ENCODE measurements around the gene AGA. TPM values are rescaled to one million over a fixed set of nuclear protein-coding genes. Genes with fewer than 3 reads are reported as not detected.

The AGA gene
- 26.1 and 28.3 TPM in 2 replicates for total RNA-seq
- long read RNA-seq, transcript AGA-201 (9 exons, 2,107 nt) = major isoform, 203 of 230 reads
- long read RNA-seq, partial matches to known transcripts = 6 of 230 reads
- long read RNA-seq, other reads (novel, unspliced or antisense) = 21 of 230 reads

DNA sequence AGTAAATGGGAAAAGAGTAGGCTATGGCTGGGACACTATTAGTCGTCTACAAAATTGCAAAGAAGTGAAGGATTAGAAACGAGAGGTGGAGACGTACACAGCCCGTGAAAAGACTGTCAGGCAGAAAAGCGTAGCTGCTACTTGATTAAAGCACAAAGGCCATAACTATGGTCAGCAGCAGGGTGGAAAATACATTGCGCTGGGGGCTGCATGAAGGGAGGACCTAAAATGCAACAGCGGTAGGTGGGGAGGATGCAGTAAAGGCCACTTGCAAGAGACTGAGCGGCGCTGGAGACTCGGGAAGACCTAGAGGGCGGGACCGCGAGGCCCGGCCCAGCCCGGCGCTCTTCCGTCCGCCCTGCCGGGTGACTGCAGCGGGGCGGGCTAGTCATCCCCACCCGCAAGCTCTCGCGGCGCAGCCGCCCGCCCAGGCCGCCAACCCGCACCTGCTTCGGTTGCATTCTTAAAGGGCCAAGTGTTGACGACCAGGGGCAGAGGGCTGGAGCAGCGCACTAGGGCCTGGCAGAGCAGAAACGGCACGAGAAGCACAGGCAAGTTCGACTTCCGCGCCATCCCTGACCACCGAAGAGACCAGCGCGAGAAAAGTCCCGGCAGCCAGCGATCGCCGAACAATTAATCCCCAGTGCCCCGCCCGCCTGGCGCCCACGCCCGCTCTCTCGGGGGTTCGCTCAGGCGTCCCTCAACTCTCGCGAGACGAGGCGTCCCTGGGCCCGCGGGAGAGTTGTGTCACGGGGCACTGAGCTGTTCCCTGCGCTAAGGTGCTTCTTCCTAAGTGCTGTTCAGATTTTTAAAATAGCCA lies at the start of gene AGA:
AGA (minus strand) TSS at position 635 of the 820 bp plus-strand sequence; CDS start at position 573, 62 bp downstream.
- peaks cover 22% of the 10 kb centered on the region for H3K4me1 Mint-ChIP-seq (ENCODE audit: unreplicated experiment)
- TF ChIP-seq, protein P1, sequence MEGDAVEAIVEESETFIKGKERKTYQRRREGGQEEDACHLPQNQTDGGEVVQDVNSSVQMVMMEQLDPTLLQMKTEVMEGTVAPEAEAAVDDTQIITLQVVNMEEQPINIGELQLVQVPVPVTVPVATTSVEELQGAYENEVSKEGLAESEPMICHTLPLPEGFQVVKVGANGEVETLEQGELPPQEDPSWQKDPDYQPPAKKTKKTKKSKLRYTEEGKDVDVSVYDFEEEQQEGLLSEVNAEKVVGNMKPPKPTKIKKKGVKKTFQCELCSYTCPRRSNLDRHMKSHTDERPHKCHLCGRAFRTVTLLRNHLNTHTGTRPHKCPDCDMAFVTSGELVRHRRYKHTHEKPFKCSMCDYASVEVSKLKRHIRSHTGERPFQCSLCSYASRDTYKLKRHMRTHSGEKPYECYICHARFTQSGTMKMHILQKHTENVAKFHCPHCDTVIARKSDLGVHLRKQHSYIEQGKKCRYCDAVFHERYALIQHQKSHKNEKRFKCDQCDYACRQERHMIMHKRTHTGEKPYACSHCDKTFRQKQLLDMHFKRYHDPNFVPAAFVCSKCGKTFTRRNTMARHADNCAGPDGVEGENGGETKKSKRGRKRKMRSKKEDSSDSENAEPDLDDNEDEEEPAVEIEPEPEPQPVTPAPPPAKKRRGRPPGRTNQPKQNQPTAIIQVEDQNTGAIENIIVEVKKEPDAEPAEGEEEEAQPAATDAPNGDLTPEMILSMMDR (IDR thresholded peaks at IDR 0.05) = no peak
- peak within 1 kb of the TSS; percentile 87 for H3K4me3 Mint-ChIP-seq (ENCODE audit: unreplicated experiment)
- H3K36me3 Mint-ChIP-seq (ENCODE audit: unreplicated experiment) = peaks cover 12% of the 10 kb centered on the region
- H3K9me3 Mint-ChIP-seq (ENCODE audit: unreplicated experiment) = no peaks in the 10 kb centered on the region
- DNase-seq (ENCODE audit: extremely low spot score, unreplicated experiment) = peak; percentile 98
- H3K27me3 Mint-ChIP-seq (ENCODE audit: unreplicated experiment) = no peaks in the 10 kb centered on the region
- peak within 1 kb of the TSS; percentile 94 for H3K27ac Mint-ChIP-seq (ENCODE audit: unreplicated experiment)

DNA sequence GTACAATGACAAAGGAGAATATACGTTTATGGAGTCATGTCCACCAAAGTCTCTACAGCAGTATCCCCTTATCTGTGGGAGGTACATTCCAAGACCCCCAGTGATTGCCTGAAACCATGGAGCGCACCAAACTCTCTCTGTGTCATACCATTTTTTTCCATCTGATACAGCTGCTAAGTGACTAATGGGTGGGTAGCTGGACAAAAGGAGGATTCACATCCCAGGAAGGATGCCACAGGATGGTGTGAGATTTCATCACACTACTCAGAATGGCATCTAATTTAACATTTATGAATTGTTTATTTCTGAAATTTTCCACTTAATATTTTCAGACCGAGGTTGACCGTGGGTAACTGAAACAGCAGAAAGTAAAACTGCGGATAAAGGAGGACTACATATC lies 49.8 kb upstream of the AGA start:
- Mint-ChIP-seq H3K27me3 (ENCODE audit: unreplicated experiment) (no peaks in the 10 kb centered on the region), H3K27ac (ENCODE audit: unreplicated experiment) (no peak overlapping the region), H3K36me3 (ENCODE audit: unreplicated experiment) (no peaks in the 10 kb centered on the region), H3K4me3 (ENCODE audit: unreplicated experiment) (no peak overlapping the region), H3K4me1 (ENCODE audit: unreplicated experiment) (no peaks in the 10 kb centered on the region), H3K9me3 (ENCODE audit: unreplicated experiment) (no peaks in the 10 kb centered on the region)
- DNase-seq (ENCODE audit: extremely low spot score, unreplicated experiment) = no peak
- TF ChIP-seq, protein P1 (IDR thresholded peaks at IDR 0.05) = no peak

DNA sequence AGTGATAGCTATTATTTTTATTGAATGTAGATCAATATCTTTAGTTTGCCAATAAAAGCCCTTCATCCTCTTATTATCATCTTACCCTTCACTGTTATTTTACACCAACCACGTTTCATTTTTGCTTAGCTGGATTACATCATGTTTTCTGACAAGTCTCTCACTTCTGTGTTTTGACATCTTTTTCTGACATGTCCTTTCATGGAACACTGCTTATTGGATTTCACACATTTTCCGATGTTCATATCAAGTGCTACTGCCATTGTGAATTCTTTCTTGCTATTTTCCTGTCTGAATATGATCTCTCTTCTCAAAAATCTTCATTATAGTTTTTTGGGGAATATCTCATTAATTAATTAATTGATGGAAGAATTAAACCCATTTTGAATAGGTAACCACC lies 48.5 kb upstream of the AGA start:
- Mint-ChIP-seq H3K4me1 (ENCODE audit: unreplicated experiment) (no peaks in the 10 kb centered on the region), H3K27me3 (ENCODE audit: unreplicated experiment) (no peaks in the 10 kb centered on the region), H3K27ac (ENCODE audit: unreplicated experiment) (no peak overlapping the region), H3K9me3 (ENCODE audit: unreplicated experiment) (no peaks in the 10 kb centered on the region), H3K36me3 (ENCODE audit: unreplicated experiment) (no peaks in the 10 kb centered on the region), H3K4me3 (ENCODE audit: unreplicated experiment) (no peak overlapping the region)
- no peak for DNase-seq (ENCODE audit: extremely low spot score, unreplicated experiment)
- TF ChIP-seq, protein P1 (IDR thresholded peaks at IDR 0.05) = no peak

DNA sequence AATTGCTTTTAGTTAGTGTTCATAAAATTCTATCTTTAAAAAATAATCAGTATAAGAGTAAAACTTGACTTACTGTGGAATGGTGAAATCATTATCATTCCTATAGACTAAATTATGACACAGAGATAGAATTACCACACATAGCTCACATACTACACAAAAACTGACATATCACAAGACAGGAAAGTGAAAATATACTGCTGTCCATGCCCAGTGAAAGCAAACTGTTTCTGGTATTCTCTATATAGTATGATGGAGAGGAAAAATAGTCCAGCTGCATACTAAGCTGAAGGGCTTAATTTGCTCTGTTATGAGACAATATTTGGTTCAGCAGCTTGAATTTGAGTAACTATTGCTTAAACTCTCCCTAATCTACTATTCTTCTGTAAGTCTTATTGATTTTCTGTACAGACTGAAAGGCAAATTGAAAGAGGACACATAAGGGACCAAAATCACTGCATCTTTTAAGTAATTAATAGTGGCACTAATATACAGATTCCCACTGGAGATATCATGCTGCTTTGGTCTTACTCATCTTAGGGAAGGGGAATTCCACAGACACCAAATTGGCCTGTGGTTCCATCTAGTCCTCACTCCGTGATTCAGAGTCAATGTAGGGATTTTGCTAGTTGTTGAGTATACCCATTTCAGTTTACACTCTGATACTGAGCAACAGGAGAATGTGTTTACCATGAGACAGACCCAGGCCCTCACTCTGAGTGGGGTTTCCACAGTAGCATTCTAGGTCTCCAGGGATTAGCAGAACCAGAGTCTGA lies 47.4 kb upstream of the AGA start:
- TF ChIP-seq, protein P1 (IDR thresholded peaks at IDR 0.05) = no peak
- DNase-seq (ENCODE audit: extremely low spot score, unreplicated experiment) = no peak
- H3K4me3 Mint-ChIP-seq (ENCODE audit: unreplicated experiment) = no peak overlapping the region
- peaks cover 3% of the 10 kb centered on the region for H3K4me1 Mint-ChIP-seq (ENCODE audit: unreplicated experiment)
- no peaks in the 10 kb centered on the region for H3K9me3 Mint-ChIP-seq (ENCODE audit: unreplicated experiment)
- no peak overlapping the region for H3K27ac Mint-ChIP-seq (ENCODE audit: unreplicated experiment)
- H3K27me3 Mint-ChIP-seq (ENCODE audit: unreplicated experiment) = no peaks in the 10 kb centered on the region
- no peaks in the 10 kb centered on the region for H3K36me3 Mint-ChIP-seq (ENCODE audit: unreplicated experiment)

DNA sequence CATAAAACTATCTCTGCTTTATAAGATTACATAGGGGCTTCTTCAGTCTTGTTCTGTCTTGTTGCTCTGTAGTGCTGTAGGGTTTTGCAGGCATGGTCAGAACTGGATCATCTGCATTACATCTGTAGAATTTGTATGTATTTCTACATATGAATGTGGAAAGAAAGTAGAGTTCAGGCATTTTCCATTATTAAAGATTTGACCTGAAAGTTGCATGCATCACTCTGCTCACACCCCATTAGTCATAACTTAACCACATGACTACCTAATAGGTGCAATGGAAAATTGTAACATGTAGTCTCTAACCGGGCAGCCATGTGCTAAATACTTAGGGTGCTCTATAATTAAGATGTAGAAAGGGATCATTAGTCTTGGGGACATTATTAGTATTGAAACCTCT lies 45.7 kb upstream of the AGA start:
- H3K4me3 Mint-ChIP-seq (ENCODE audit: unreplicated experiment) = no peak overlapping the region
- no peak overlapping the region for H3K27ac Mint-ChIP-seq (ENCODE audit: unreplicated experiment)
- no peaks in the 10 kb centered on the region for H3K36me3 Mint-ChIP-seq (ENCODE audit: unreplicated experiment)
- no peaks in the 10 kb centered on the region for H3K27me3 Mint-ChIP-seq (ENCODE audit: unreplicated experiment)
- peaks cover 3% of the 10 kb centered on the region for H3K4me1 Mint-ChIP-seq (ENCODE audit: unreplicated experiment)
- TF ChIP-seq, protein P1 (IDR thresholded peaks at IDR 0.05) = no peak
- no peak for DNase-seq (ENCODE audit: extremely low spot score, unreplicated experiment)
- no peaks in the 10 kb centered on the region for H3K9me3 Mint-ChIP-seq (ENCODE audit: unreplicated experiment)
